ENCODE measurements around the gene GALNT7.

The GALNT7 gene

GRCh38 chr4:173237152-173237551, 68.5 kb downstream of the GALNT7 start:
- DNase-seq (ENCODE audit: low read depth, low spot score) = no peak

- no peak for DNase-seq (ENCODE audit: low read depth, low spot score)
Measured at GRCh38 chr4:173237762-173238161, 69.2 kb downstream of the GALNT7 start.

- DNase-seq (ENCODE audit: low read depth, low spot score) = no peak
Measured at GRCh38 chr4:173240696-173241095, 72.1 kb downstream of the GALNT7 start.

- no peak for DNase-seq (ENCODE audit: low read depth, low spot score)
Measured at GRCh38 chr4:173242466-173243250, 74.0 kb downstream of the GALNT7 start.

- DNase-seq (ENCODE audit: low read depth, low spot score) = no peak
Measured at GRCh38 chr4:173243321-173243720, 74.7 kb downstream of the GALNT7 start.

GRCh38 chr4:173243917-173244658, 75.5 kb downstream of the GALNT7 start:
- DNase-seq (ENCODE audit: low read depth, low spot score) = no peak

- no peak for DNase-seq (ENCODE audit: low read depth, low spot score)
Measured at GRCh38 chr4:173245952-173246351, 77.3 kb downstream of the GALNT7 start.

GRCh38 chr4:173246719-173247118, 78.1 kb downstream of the GALNT7 start:
- DNase-seq (ENCODE audit: low read depth, low spot score) = no peak

GRCh38 chr4:173247321-173247720, 78.7 kb downstream of the GALNT7 start:
- no peak for DNase-seq (ENCODE audit: low read depth, low spot score)

GRCh38 chr4:173248690-173249089, 80.1 kb downstream of the GALNT7 start:
- DNase-seq (ENCODE audit: low read depth, low spot score) = no peak

- DNase-seq (ENCODE audit: low read depth, low spot score) = no peak
Measured at GRCh38 chr4:173252024-173252935, 83.7 kb downstream of the GALNT7 start.

- DNase-seq (ENCODE audit: low read depth, low spot score) = no peak
Measured at GRCh38 chr4:173253561-173253960, 85.0 kb downstream of the GALNT7 start.

GRCh38 chr4:173254646-173255045, 86.0 kb downstream of the GALNT7 start:
- DNase-seq (ENCODE audit: low read depth, low spot score) = no peak

GRCh38 chr4:173256825-173257224, 88.2 kb downstream of the GALNT7 start:
- no peak for DNase-seq (ENCODE audit: low read depth, low spot score)

GRCh38 chr4:173257732-173258717, 89.4 kb downstream of the GALNT7 start:
- no peak for DNase-seq (ENCODE audit: low read depth, low spot score)

- no peak for DNase-seq (ENCODE audit: low read depth, low spot score)
Measured at GRCh38 chr4:173258866-173259265, 90.3 kb downstream of the GALNT7 start.

- DNase-seq (ENCODE audit: low read depth, low spot score) = no peak
Measured at GRCh38 chr4:173259310-173259709, 90.7 kb downstream of the GALNT7 start.

- DNase-seq (ENCODE audit: low read depth, low spot score) = no peak
Measured at GRCh38 chr4:173261052-173261451, 92.4 kb downstream of the GALNT7 start.

GRCh38 chr4:173262375-173262774, 93.8 kb downstream of the GALNT7 start:
- DNase-seq (ENCODE audit: low read depth, low spot score) = no peak

GRCh38 chr4:173264245-173264644, 95.6 kb downstream of the GALNT7 start:
- DNase-seq (ENCODE audit: low read depth, low spot score) = no peak

- no peak for DNase-seq (ENCODE audit: low read depth, low spot score)
Measured at GRCh38 chr4:173264684-173265185, 96.1 kb downstream of the GALNT7 start.

Data from iPS DF 19.7 (cell line).